Endothelial cell (in vitro differentiated cells): ENCODE results near the gene FAM209B. TPM values are rescaled to one million over a fixed set of nuclear protein-coding genes. Genes with fewer than 3 reads are reported as not detected.
"Not testable (repeated sequence)": the region's sequence is repeated elsewhere in the genome, so short reads cannot be mapped to it uniquely, and the experiment has no call there.

Experiments
- DNase-seq: peaks from one replicate; pipeline ENCODE4 v3.0.0; 2021; ENCODE audit warnings: low spot score
- H3K27ac Mint-ChIP-seq: one replicate; pipeline ENCODE4 v1.8.0; 2021; ENCODE audit warnings: mixed read lengths, inconsistent platforms; ENCODE audit not compliant: unreplicated experiment
- H3K27me3 Mint-ChIP-seq: one replicate; pipeline ENCODE4 v1.8.0; 2021; ENCODE audit warnings: mild to moderate bottlenecking, moderate library complexity, mixed read lengths, inconsistent platforms; ENCODE audit not compliant: unreplicated experiment
- H3K36me3 Mint-ChIP-seq: one replicate; pipeline ENCODE4 v1.8.0; 2021; ENCODE audit warnings: mild to moderate bottlenecking, low read depth, mixed read lengths, inconsistent platforms; ENCODE audit not compliant: unreplicated experiment
- H3K4me1 Mint-ChIP-seq: one replicate; pipeline ENCODE4 v1.8.0; 2021; ENCODE audit warnings: mild to moderate bottlenecking, mixed read lengths, inconsistent platforms; ENCODE audit not compliant: unreplicated experiment
- H3K4me3 Mint-ChIP-seq: one replicate; pipeline ENCODE4 v1.8.0; 2021; ENCODE audit warnings: mild to moderate bottlenecking, mixed read lengths, inconsistent platforms; ENCODE audit not compliant: unreplicated experiment
- H3K9me3 Mint-ChIP-seq: one replicate; pipeline ENCODE4 v1.8.0; 2021; ENCODE audit warnings: mixed read lengths, inconsistent platforms; ENCODE audit not compliant: unreplicated experiment
- total RNA-seq: library from RNA; stranded (reverse); fragmentation: NEBNext Ultra II Directional; extraction: Animal tissue kit (Norgen Biotek cat#: 25700); gene quantifications from one replicate; pipeline ENCODE4 v1.2.1, GENCODE V29; 2021; ENCODE audit not compliant: unreplicated experiment
- TF ChIP-seq, protein P1 (sequence below): fragments of 200-600 bp; sonication (generic); IDR thresholded peaks from one replicate; pipeline ENCODE4 v1.5.0; 2021; ENCODE audit warnings: antibody characterized with exemption; ENCODE audit not compliant: unreplicated experiment

Gene FAM209B
- total RNA-seq, 1 donor from 2014 or later = 0.56 TPM

DNA sequence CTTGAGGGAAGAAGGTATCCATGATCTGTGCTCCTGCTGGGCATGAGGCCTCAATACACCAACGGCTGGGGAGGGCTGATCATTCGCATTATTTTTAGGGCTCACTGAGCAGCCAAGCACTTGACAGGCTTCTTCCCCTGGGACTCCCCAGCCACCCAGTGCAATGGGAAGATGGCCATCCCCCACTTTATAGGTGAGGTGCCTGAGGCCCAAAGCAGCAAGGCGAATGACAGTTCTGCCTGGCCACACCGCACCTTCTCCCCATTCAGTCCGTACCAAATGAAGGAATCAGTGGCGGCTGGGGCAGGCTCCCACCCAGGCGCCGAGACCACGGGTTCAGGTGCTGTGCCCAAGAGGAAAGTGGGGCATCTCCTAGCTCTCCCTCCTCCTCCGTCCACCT, 12.9 kb upstream of the FAM209B start:
- TF ChIP-seq, protein P1, sequence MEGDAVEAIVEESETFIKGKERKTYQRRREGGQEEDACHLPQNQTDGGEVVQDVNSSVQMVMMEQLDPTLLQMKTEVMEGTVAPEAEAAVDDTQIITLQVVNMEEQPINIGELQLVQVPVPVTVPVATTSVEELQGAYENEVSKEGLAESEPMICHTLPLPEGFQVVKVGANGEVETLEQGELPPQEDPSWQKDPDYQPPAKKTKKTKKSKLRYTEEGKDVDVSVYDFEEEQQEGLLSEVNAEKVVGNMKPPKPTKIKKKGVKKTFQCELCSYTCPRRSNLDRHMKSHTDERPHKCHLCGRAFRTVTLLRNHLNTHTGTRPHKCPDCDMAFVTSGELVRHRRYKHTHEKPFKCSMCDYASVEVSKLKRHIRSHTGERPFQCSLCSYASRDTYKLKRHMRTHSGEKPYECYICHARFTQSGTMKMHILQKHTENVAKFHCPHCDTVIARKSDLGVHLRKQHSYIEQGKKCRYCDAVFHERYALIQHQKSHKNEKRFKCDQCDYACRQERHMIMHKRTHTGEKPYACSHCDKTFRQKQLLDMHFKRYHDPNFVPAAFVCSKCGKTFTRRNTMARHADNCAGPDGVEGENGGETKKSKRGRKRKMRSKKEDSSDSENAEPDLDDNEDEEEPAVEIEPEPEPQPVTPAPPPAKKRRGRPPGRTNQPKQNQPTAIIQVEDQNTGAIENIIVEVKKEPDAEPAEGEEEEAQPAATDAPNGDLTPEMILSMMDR = no peak
- Mint-ChIP-seq H3K4me1 (no peaks in the 10 kb centered on the region), H3K4me3 (peak overlapping the region; percentile 67), H3K9me3 (peaks cover 12% of the 10 kb centered on the region), H3K27me3 (no peaks in the 10 kb centered on the region), H3K36me3 (peaks cover 44% of the 10 kb centered on the region), H3K27ac (no peak overlapping the region)
- no peak for DNase-seq

DNA sequence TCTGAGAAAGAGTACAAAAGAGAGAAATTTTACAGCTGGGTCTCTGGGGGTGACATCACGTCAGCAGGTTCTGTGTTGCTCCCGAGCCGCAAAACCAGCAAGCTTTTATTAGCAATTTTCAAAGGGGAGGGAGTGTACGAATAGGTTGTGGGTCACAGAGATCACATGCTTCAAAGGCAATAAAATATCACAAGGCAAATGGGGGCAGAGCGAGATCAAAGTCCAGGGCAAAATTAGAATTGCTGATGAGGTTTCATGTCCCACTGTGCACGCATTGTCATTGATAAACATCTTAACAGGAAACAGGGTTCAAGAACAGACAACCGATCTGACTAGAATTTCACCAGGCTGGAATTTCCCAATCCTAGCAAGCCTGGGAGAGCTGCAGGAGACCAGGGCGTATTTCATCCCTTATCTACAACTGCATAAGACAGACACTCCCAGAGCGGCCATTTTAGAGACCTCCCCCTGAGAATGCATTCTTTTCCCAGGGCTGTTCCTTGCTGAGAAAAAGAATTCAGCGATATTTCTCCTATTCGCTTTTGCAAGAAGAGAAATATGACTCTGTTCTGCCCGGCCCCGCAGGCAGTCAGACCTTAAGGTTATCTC, 12.2 kb upstream of the FAM209B start:
- Mint-ChIP-seq H3K4me3 (peak overlapping the region; percentile 67), H3K36me3 (peaks cover 44% of the 10 kb centered on the region), H3K9me3 (peaks cover 12% of the 10 kb centered on the region)
- not testable (repeated sequence) for H3K27ac Mint-ChIP-seq, DNase-seq, H3K4me1 Mint-ChIP-seq, H3K27me3 Mint-ChIP-seq

DNA sequence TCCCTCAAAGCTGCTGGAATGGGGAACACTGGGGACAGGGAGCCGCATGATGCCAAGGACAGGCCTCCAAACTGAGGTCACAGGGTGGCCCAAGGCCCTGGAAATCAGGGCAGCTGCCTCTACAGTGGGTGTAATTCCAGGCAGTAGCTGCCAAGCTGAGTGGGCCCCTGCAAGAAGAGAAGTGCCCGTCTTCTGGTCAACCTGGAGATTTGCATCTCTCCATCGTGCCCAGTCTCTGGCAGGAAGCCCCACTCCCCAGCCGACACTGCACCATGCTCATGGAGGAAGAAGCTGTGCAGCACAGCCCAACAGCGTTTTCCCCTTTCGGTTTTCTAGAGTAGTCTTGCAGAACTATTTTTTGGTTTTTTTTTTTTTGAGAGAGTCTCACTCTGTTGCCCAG, 10.7 kb upstream of the FAM209B start:
- H3K36me3 Mint-ChIP-seq = peaks cover 43% of the 10 kb centered on the region
- TF ChIP-seq, protein P1 = no peak

DNA sequence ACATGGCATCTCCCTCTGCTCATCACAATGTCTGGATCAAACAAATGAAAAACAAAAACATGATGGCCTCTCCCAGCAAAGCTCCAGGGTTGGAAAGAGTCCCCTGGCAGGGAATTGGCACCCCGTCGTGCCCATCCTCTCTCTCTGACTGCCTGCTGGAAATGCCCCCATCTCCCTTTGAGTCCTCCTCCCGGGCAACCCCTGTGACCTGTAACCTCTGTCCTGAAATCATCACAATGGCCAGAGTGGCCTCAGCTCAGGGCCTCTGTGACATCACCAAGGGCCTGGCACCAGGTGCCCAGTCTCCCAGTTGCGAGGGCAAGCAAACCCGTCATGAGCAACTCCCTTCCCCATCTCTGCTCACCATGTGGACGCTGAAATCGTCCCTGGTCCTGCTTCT, 8.6 kb upstream of the FAM209B start, which contains the start of gene FAM209A:
TSS of gene FAM209A (plus strand) at position 301 of the 400 bp plus-strand sequence. CDS start at position 366, 65 bp downstream.
- not testable (repeated sequence) for H3K4me3 Mint-ChIP-seq, H3K4me1 Mint-ChIP-seq, H3K27ac Mint-ChIP-seq, H3K27me3 Mint-ChIP-seq, DNase-seq
- H3K9me3 Mint-ChIP-seq = peaks cover 12% of the 10 kb centered on the region
- H3K36me3 Mint-ChIP-seq = peaks cover 22% of the 10 kb centered on the region

More for the DNA sequence above, 10.7 kb upstream of the FAM209B start:
- DNase-seq = no peak
- H3K4me3 Mint-ChIP-seq = no peak overlapping the region
- peaks cover 12% of the 10 kb centered on the region for H3K9me3 Mint-ChIP-seq
- no peaks in the 10 kb centered on the region for H3K27me3 Mint-ChIP-seq
- H3K27ac Mint-ChIP-seq = no peak overlapping the region
- no peaks in the 10 kb centered on the region for H3K4me1 Mint-ChIP-seq

DNA sequence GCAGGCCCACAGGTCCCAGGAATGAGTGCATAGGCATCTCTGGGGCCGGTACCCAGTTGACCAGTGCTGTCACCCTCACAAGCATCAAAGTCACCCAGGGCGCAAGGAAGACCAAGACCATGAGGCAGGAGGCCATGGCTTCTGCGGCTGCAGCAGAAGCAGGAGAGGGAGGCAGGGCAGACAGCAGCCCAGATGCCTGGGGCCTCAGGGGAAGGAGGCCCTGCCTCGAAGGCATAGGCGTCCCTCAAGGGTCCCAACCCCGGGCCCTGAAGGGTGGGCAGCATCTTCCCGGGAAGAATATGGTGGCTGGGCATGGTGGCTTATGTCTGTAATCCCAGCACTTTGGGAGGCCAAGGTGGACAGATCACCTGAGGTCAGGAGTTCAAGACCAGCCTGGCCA, 5.5 kb upstream of the FAM209B start:
- Mint-ChIP-seq H3K27me3 (no peaks in the 10 kb centered on the region), H3K36me3 (no peaks in the 10 kb centered on the region), H3K4me1 (peaks cover 3% of the 10 kb centered on the region), H3K27ac (no peak overlapping the region), H3K4me3 (no peak overlapping the region), H3K9me3 (no peaks in the 10 kb centered on the region)
- no peak for DNase-seq
- TF ChIP-seq, protein P1 = no peak

DNA sequence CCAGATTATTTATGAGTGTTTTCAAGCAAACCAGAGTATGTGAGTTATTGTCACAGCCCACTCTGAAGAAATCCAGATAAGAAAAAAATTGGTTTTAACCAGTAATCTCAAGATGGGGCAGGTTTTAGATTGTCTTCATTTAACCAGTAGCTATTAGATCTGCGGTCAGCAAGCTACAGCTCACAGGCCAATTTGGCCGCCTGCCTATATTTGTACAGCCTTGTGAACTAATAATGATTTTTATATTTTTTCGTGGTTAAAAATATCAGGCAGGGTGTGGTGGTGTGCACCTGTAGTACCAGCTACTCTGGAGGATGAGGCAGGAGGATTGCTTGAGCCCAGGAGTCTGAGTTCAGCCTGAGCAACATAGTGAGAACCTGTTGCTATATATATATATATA, 5.0 kb downstream of the FAM209B start:
- Mint-ChIP-seq H3K36me3 (no peaks in the 10 kb centered on the region), H3K4me3 (no peak overlapping the region), H3K9me3 (no peaks in the 10 kb centered on the region), H3K4me1 (no peaks in the 10 kb centered on the region), H3K27ac (no peak overlapping the region), H3K27me3 (no peaks in the 10 kb centered on the region)
- TF ChIP-seq, protein P1 = no peak
- DNase-seq = no peak
